A375 (cell line): ENCODE measurements around the gene SPTY2D1. TPM values are rescaled to one million over a fixed set of nuclear protein-coding genes. Genes with fewer than 3 reads are reported as not detected.

Source experiments
- total RNA-seq: library from RNA; depleted of rRNA; stranded (reverse); fragments of >200 nt; shearing (Covaris generic); gene quantifications from 2 replicates; pipeline ENCODE4 v1.2.3, GENCODE V29; 2014; rRNA removed

Gene SPTY2D1
- 10.1 and 18.0 TPM in 2 replicates for total RNA-seq

GRCh38 chr11:18634140-18635032 is at the start of gene SPTY2D1:
TSS of gene SPTY2D1 (minus strand) at chr11:18634342. CDS start at chr11:18634257, 85 bp downstream.

GRCh38 chr11:18599739-18600230 is 34.4 kb downstream of the SPTY2D1 start, which contains the start of gene MISFA:
TSS of gene MISFA (plus strand) at chr11:18599789. CDS start at chr11:18599929, 140 bp downstream.

GRCh38 chr11:18588297-18589252 is 45.6 kb downstream of the SPTY2D1 start, which contains the start of gene UEVLD:
TSS of gene UEVLD (minus strand) at chr11:18588734. CDS start at chr11:18588654, 80 bp downstream.

Other genes starting within 250 kb of the SPTY2D1 start
- gene LDHA, start 239.8 kb downstream of the SPTY2D1 start, total RNA-seq: 465 and 518 TPM in 2 replicates
- gene LDHC, start 222.0 kb downstream of the SPTY2D1 start, total RNA-seq: 1.7 and 3.7 TPM in 2 replicates
- not detected in 2 replicates for gene LDHAL6A, start 178.5 kb downstream of the SPTY2D1 start, total RNA-seq
- 68.1 and 84.3 TPM in 2 replicates for gene TSG101, start 107.4 kb downstream of the SPTY2D1 start, total RNA-seq
- gene UEVLD, start 45.6 kb downstream of the SPTY2D1 start, total RNA-seq: 6.2 and 8.4 TPM in 2 replicates
- gene MISFA, start 34.6 kb downstream of the SPTY2D1 start, total RNA-seq: not detected in 2 replicates
- gene TMEM86A, start 64.4 kb upstream of the SPTY2D1 start, total RNA-seq: 0.88 and 1.4 TPM in 2 replicates
- not detected in 2 replicates for gene IGSF22, start 91.8 kb upstream of the SPTY2D1 start, total RNA-seq
- gene PTPN5, start 157.5 kb upstream of the SPTY2D1 start, total RNA-seq: not detected in 2 replicates